GM04503 (cell line): ENCODE measurements around the gene CCL4.
"Not testable (repeated sequence)": the region's sequence is repeated elsewhere in the genome, so short reads cannot be mapped to it uniquely, and the experiment has no call there.

Experiments used
- DNase-seq: peaks from one replicate; pipeline ENCODE4 v3.0.0-alpha.2; 2012; ENCODE audit warnings: low read depth

Gene CCL4

DNA sequence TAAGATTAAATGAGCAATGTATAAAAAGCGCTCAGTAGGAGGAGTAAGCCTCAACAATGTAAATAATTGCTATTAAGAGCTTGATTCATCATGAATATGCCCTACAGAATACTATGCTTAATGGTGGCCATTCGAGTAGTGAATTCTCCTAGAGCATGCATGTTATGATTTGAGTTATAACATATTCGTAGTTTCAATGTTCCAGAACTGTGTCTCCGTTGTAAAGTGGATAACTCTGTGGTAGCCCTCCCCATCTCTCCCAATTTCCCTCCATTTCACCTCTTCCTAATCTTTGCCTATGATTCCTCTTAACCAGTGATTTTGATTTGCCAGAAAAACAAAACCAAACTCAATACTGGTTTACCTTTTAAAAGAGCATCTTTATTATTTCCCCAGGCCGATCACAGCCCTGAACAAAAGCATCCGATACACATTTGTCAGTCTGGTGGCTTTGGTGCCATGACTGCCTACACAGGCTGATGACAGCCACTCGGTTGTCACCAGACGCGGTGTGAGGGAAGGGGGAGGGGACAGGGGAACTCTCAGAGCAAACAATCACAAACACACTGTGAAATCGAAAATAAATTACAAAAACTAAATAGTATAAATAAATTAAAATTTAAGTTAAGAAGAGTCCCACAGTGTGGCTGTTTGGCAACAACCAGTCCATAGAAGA, 15.6 kb upstream of the CCL4 start:
- DNase-seq = not testable (repeated sequence)

DNA sequence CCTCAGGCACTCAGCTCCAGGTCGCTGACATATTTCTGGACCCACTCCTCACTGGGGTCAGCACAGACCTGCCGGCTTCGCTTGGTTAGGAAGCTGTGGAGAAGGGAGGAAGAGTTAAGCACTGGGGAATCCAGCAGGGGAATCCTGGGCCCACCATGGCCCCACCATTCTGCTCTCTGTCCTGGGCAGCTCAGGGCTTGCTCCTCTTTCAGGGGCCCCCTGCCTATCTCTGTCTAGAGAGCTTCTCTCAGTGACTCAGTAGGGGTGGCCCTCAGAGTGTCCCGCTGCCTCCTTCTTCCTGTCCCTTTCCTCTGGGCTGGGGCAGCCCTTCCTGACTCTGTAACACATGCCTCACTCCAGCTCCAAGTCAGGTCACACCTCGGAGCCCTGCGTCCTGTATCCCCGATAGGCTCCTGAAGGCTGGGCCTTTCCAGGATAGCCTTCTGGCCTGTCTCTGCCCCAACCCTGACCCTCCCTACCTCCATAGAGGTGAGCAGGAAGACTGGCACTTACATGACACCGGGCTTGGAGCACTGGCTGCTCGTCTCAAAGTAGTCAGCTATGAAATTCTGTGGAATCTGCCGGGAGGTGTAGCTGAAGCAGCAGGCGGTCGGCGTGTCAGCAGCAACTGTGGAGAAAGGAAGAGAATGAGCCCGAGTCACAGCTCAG, 14.8 kb upstream of the CCL4 start:
- no peak for DNase-seq

DNA sequence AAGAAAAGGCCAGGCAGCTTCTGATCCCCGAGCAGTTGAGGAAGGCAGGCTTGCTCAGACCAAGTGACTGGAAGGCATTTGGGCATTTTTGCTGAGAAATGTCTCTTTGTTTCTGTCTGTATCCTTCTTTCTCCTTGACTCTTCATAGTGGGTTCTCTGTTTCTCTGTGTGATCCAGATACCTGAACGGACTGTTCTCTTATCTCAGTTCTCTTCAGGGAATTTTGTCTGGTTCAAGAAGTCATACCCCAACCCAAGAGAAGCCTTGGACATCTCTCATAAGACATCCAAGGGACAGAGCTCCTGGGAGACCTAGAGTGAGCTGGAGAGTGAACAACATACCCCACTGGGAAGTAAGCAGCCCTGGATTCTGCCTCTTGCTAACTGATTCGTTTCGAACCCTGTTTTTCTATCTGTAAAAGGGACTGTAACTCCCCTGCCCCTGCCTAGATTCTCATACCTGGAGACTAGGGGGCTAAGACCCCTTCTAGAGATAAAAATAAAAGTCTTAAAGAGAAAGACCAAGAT, 14.2 kb upstream of the CCL4 start:
- no peak for DNase-seq

DNA sequence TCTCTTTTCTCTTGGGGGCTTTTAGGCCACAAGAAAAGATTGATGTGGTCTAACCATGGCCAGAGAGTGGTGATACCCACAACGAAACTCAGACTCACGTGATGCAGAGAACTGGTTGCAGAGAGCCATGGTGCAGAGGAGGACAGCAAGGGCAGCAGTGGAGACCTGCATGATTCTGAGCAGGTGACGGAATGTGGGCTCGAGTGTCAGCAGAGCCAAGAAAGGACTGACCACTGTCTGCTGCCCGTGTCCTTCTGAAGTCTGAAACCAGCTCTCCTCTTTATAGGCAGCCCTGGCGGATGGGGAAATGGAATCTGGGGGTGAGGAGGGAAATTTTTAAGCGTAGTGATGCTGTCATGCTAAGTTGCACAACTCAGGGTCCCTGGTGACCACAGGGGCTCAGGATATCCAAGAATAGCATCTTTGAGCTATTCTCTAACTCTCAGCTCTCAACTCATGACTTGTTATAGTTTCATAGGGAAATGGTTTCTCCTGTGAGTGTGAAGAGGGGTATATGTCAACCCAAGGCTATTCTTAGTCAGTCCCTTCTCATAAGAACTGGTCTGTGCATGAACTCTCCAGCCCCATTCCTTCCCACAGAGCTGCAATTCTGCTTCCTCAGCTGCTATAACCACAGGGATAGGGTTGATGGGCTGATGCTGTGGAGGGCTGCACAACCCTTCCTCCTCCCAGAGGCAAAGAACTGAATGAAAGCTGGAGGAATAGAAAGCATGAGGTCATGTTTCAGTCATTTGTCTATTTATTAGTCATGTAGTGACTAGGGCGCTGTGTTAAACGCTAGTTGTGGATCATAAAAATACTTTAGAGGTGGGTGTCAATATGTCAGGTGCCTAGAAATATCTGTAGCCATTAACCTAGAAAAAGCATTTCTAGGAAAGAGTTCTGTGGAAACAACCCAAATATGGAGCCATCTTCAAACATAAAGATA, 13.5 kb upstream of the CCL4 start, which contains the start of gene CCL3:
Gene CCL3 (minus strand): TSS at position 256 of the 949 bp plus-strand sequence. CDS start 85 bp downstream, at position 171.
- no peak for DNase-seq

DNA sequence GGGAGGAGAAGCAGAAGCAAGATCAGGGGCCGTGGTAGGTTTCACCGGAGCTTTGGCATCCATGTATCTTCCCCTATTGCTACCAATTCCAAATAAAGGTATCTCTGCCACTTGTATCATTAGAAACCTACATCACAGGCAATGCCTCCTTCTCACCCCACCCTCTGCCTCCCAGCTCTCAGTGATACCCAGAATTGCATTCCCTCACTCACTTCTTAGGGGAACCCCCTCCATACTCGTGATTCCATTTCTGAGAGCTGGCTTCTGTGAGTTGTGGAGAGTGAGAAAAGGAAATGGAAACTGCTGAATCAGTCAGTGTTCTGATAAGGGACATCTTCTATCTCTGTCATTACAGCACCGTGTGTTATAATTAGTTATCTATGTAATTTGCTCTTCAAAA, 11.4 kb upstream of the CCL4 start:
- DNase-seq = no peak

DNA sequence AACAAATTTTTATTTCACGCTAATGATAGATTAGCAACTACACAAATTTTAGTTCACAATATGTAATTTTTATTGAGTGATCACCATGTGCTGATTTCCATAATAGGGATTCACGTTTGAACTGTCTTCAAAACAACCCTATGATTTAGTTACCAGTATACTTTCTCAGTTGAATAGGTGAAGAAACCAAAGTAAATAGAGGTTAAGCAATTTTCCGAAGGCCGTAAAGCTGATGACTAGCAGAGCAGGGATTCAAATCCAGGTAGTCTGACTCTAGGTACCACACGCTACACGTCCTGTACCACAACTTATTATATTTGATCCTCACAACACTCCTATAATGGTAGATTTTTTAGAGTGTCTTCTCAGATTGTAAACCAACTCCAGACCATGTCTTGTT, 10.9 kb upstream of the CCL4 start:
- not testable (repeated sequence) for DNase-seq

DNA sequence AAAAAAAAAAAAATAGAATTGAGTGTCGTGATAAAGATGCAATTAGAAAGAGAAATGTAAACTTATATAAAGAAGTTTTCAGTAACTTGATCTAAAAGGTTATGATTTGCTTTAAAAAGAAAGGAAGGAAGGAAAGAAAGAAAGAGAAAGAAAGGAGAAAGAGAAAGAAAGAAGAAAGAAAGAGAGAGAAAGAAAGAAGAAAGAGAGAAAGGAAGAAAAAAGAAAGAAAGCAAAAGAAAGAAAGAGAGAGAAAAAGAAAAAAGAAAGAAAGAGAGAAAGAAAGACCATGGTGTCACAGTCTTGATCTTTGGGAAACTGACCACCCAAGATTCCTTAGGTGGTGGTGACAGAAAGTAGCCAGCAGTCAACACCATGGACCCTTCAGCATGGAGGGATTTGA, 9.4 kb upstream of the CCL4 start:
- no peak for DNase-seq

DNA sequence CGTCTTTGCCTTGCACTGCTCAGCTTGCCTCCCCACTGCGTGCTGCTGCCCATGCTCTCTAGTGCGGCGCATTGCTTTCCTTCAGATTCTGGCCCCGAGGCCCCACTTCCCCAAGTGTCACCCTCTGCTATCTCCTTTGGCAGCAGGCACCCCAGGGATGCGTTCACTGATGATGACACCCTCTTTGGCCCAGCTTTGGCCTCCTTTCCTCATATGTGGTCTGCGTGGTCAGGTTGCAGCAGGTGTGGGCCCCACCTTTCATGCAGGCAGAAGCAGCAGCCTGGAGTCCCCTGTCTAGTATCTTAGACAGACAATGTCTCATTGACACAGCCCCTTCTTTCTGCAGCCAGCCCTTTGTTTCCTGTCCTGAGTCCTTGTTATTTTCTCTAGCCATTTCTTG, 8.9 kb upstream of the CCL4 start:
- no peak for DNase-seq

DNA sequence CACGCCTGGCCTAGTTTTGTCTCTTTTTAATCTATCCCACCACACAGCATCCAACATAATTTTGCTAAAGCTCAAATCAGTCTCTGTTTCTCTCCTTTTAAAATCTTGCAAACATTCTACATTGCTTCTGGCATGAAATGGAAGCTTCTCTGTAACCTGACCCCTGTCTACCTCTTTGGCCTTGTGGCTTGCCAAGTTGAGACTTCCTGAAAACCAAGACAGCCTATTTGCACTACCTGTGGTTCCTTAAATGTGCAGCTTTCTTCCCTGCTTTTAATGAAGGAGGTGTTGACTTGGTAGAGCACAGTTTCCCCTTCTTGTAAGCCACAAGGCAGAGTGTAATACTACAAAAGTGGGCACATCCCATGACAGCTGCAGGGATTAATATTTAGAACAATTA, 7.6 kb upstream of the CCL4 start:
- no peak for DNase-seq

DNA sequence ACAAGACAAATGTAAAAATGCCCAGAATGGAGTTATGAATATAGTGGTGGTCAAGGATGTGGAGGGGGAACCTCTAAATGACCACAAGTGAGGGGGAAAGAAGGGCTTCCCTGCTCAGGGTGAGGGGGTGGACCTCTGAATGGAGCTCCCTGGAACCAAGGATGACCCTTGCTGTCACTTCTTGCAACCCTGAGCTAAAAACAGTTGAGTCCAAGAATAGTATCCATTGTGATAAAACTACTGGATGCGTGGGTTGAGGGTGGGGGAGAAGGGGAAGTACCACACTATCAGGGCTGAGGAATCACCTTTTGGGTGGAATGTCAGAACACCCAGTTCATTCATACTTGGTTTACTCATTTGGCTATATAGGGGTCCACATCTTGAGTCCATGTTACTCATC, 4.6 kb upstream of the CCL4 start:
- DNase-seq = not testable (repeated sequence)

DNA sequence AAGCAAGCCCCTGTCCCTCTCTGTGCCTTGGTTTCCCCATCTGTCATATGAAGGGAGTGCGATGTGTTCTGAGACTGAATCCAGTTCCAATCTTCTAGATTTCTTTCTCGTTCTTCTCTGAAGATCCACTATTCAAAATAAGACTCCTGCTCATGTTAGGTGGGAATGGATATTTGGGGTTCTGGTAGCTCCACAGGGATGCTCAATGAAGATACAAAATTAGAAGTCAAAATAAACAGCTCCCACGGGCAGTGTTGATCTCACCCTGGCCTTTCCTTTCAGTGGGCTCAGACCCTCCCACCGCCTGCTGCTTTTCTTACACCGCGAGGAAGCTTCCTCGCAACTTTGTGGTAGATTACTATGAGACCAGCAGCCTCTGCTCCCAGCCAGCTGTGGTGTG, 619 bp downstream of the CCL4 start:
- not testable (repeated sequence) for DNase-seq

DNA sequence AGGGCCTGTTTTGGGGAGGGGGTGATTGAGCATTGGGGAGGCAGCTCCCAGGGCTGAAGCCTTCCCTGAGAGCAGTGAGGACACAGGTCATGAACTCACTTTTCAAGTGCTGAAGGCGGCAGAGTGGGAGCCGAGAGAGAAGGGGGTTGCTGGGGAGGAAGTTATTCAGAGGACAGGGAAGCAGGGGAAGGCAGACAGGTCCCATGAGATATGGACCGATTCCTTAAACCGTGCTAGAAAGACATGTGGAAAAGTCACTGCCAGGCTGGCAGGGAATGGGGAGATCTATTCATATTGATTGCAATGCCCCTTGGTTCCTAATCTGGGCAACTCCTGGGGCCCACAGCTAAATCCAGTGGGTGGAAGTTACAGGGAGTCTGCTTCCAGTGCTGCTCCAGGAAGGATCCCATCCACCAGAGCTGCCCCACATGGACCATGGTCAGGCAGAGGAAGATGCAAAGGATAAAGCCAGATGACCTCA, 1.1 kb downstream of the CCL4 start:
- no peak for DNase-seq

DNA sequence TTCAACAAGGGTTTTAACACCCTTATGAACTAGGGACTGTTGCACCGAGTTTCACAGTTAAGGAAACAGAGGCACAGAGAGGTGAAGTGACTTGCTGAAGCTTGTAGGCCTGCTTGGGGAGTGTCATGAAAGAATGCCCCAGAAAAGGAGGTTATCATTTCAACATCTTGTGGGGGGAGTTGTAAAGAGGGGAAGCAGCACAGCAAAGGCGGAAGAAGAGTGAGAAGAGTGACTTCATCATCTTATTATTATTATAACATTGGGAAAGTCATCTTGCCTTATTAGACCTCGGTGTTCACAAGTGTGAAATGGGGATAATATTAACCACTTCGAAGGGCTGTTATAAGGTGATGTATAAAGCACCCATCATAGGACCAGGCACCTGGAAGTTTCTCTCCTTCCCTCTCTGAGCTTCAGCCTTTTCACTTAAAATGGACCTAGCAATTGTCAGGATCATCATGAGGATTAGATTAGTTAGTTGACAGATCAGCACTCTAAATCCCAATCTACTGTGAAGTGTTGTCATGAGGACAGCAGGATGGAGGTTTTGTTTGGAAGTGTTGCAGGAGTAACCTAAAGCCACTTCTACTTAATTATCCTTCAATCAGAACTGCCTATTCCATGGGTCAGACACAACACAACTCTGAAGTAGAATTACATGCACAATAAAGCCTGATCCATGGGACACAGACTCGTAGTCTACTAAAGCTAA, 2.3 kb downstream of the CCL4 start:
- no peak for DNase-seq

DNA sequence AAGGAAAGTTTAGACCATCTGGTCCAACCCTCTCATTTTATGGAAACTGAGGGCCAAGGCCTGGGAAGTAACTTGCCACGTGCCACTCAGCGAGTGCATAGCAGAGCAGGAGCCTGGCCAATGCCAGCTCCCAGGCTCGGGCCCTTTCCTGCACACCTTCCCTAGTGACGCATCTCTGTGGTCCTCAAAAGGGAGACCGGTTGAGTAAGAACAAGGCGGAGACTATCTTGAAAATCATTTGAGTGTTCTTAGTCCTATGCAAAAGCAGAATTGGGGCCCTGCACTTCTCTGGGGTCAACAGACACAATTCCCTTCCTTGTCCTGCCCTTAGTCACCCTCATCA, 2.8 kb downstream of the CCL4 start:
- DNase-seq = no peak

DNA sequence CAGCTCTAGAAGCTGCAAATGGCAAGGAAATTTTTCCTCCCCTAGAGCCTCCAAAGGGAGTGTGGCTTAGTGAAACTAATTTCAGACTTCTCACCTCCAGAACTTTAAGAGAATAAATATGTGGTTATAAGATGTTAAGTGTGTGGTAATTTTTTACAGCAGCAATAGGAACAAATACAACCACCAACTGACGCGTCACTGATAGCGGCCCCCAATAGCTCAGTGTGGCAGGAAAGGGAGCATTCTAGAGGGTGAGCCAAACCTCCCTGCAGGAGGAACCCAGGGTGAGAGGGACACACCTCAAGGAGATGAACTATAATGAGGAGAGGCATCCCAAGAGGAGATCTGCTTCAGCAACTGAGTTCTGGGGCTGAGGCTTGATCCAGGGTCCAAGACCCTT, 4.0 kb downstream of the CCL4 start:
- no peak for DNase-seq

DNA sequence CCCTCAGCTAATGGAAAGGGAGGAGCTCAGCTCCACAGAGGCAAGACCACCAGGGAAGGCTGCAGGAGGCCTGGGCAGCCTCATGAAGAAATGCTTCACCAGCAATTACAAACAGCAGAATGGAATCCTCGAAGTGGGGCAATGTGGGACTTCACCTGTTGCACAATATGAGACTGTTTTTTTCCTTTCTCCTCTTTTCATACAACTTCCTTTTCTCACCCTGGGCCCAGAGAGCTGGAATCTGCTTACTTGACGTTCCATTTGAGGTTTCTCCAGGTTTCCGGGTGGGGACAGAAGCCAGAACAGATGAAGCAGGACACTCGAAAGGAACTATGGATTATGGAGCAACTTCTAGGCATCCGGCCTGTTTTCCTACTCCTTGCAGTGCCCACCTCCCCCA, 4.6 kb downstream of the CCL4 start:
- not testable (repeated sequence) for DNase-seq

DNA sequence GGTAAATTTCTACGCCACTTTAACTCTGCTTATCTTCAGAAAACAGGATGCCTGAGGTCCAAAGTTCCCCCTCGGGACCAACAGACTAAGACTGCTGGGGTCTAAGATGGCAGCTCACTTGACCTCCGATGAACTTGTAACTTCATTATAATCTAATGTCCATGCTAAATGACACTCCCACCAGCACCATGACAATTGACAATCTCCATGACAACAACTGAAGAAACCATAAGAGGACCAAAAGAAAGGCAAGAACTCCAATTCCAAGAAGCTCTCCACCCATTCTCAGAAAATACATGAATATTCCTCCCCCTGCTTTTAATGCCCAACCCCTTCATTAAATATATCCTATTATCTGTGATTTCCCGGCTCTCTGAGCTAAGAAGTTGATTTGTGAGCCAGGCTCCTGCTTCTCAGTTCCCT, 7.5 kb downstream of the CCL4 start:
- no peak for DNase-seq

DNA sequence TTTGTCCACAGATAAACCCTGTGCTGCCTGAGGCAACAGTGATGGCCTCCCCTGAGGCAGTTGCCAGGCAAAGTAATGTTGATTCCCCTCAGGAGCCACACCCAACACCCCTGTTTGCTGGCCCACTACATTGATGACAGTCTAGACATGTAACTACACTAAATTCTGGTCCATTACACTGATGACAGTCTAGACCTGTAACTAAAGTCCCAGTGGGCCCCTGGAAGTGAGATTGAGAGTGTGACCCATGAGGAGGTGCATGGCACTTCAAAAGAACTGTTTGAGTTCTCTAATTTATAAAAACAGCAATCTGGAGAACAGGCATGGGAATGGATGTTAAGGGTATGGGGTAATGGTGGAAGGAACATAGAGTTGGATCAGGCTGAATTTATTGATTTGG, 8.9 kb downstream of the CCL4 start:
- DNase-seq = no peak

DNA sequence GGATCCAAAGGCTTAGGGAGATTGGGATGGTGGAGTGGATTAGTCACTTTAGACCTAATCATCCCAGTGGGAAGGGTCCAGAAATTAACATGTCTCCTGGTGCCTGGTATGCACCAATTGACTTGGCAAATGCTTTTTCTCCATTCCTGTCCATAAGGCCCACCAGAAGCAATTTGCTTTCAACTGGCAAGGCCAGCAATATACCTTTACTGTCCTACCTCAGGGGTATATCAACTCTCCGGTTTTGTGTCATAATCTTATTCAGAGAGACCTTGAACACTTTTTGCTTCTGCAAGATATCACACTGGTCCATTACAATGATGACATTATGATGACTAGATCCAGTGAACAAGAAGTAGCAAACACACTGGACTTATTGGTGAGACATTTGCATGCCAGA, 9.5 kb downstream of the CCL4 start:
- DNase-seq = not testable (repeated sequence)

DNA sequence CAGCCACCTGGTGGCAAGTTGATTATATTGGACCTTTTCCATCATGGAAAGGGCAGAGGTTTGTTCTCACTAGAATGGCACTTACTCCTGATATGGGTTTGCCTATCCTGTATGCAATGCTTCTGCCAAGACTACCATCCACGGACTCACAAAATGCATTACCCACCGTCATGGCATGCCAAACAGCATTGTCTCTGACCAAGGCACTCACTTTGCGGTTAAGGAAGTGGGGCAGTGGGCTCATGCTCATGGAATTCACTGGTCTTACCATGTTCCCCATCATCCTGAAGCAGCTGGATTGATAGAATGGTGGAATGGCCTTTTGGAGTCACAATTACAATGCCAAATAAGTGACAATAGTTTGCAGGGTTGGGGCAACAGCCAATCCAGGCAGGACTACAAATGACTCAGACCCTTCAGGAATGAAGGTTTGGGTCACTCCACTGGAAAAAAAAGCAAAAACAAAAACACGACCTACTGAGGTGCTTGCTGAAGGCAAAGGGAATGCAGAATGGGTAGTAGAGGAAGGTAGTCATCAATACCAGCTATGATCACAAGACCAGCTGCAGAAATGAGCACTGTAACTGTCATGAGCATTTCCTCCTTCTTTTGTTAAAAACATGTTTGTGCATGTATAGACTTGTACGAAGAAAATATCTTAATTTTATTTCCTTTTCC, 11.5 kb downstream of the CCL4 start:
- DNase-seq = not testable (repeated sequence)

DNA sequence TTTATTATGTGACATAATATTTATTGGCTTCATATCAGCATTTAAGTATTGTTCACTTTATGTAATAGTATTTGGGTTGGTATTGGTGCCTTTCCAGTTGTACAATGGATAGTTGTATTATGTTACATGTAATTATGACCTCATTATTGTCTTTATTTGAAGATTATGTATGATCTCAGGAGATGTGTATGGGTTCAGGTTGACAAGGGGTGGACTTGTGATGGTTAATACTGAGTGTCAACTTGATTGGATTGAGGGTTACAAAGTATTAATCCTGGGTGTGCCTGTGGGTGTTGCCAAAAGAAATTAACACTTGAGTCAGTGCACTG, 12.0 kb downstream of the CCL4 start:
- not testable (repeated sequence) for DNase-seq
